NCI-H1417 treated with DMSO at 0.1 percent for 48 hours (cell line): Measurements from ENCODE around the gene SYNRG.

Source experiments
- DNase-seq: peaks from one replicate; lab custom pipeline; 2025; lab: John Stamatoyannopoulos, UW

SYNRG gene

GRCh38 chr17:37598145-37598544 lies 11.1 kb downstream of the SYNRG start:
- no peak for DNase-seq

GRCh38 chr17:37592291-37592690 lies 16.9 kb downstream of the SYNRG start:
- DNase-seq = no peak

GRCh38 chr17:37585066-37585465 lies 24.2 kb downstream of the SYNRG start:
- no peak for DNase-seq

GRCh38 chr17:37576281-37576680 lies 32.9 kb downstream of the SYNRG start:
- no peak for DNase-seq

- DNase-seq = no peak
Measured at GRCh38 chr17:37574427-37574826, 34.8 kb downstream of the SYNRG start.

- no peak for DNase-seq
Measured at GRCh38 chr17:37571674-37572073, 37.5 kb downstream of the SYNRG start.

GRCh38 chr17:37570527-37571093 lies 38.6 kb downstream of the SYNRG start:
- no peak for DNase-seq

- DNase-seq = no peak
Measured at GRCh38 chr17:37568350-37569053, 40.7 kb downstream of the SYNRG start.

- no peak for DNase-seq
Measured at GRCh38 chr17:37567538-37567937, 41.7 kb downstream of the SYNRG start.

- no peak for DNase-seq
Measured at GRCh38 chr17:37567137-37567536, 42.1 kb downstream of the SYNRG start.

GRCh38 chr17:37564252-37564651 lies 45.0 kb downstream of the SYNRG start:
- DNase-seq = no peak

GRCh38 chr17:37562016-37562745 lies 47.0 kb downstream of the SYNRG start:
- no peak for DNase-seq

- DNase-seq = no peak
Measured at GRCh38 chr17:37558299-37558698, 50.9 kb downstream of the SYNRG start.

- no peak for DNase-seq
Measured at GRCh38 chr17:37557482-37557881, 51.7 kb downstream of the SYNRG start.

- DNase-seq = no peak
Measured at GRCh38 chr17:37555386-37555785, 53.8 kb downstream of the SYNRG start.

GRCh38 chr17:37553401-37553966 lies 55.7 kb downstream of the SYNRG start:
- DNase-seq = no peak

- DNase-seq = no peak
Measured at GRCh38 chr17:37551788-37552187, 57.4 kb downstream of the SYNRG start.

GRCh38 chr17:37547986-37548385 lies 61.2 kb downstream of the SYNRG start:
- no peak for DNase-seq

- DNase-seq = no peak
Measured at GRCh38 chr17:37546302-37546701, 62.9 kb downstream of the SYNRG start.

GRCh38 chr17:37545486-37545885 lies 63.7 kb downstream of the SYNRG start:
- DNase-seq = no peak

- no peak for DNase-seq
Measured at GRCh38 chr17:37543637-37544052, 65.6 kb downstream of the SYNRG start.

GRCh38 chr17:37541880-37542660 lies 67.1 kb downstream of the SYNRG start:
- DNase-seq = no peak
